ENCODE data around the gene OPRM1. TPM values are rescaled to one million over a fixed set of nuclear protein-coding genes. Genes with fewer than 3 reads are reported as not detected.

Gene OPRM1
- total and polyA plus RNA-seq, 9 donors, result not detected

DNA sequence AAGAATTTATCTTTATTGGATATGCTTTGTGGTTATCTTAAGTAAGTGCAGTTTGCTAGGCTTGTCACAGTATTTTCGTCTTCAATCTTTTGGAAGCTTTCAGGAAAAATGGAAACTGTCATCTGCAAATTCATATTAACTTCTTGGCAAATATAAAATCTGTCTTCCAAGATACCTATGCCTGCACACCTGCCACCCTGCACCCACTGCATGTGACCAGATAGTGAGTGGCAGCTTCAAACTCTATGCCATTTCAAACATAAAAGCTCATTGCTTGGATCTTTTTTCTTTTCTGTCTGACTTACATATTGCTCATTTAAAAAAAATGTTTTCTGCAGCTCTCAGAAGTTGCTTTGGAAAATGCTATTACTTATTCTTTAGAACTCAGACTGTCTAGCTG, 14.1 kb downstream of the OPRM1 start:
- DNase-seq, result no peak
- Histone ChIP-seq H3K9me3 (no peaks in the 10 kb centered on the region), H3K27me3 (no peaks in the 10 kb centered on the region), H3K4me1 (ENCODE audit: insufficient read depth) (no peaks in the 10 kb centered on the region), H3K4me3 (no peak overlapping the region), H3K27ac (no peak overlapping the region), H3K36me3 (no peaks in the 10 kb centered on the region)
- no peak for TF ChIP-seq EP300 (IDR thresholded peaks at IDR 0.05)
- TF ChIP-seq, protein P1, sequence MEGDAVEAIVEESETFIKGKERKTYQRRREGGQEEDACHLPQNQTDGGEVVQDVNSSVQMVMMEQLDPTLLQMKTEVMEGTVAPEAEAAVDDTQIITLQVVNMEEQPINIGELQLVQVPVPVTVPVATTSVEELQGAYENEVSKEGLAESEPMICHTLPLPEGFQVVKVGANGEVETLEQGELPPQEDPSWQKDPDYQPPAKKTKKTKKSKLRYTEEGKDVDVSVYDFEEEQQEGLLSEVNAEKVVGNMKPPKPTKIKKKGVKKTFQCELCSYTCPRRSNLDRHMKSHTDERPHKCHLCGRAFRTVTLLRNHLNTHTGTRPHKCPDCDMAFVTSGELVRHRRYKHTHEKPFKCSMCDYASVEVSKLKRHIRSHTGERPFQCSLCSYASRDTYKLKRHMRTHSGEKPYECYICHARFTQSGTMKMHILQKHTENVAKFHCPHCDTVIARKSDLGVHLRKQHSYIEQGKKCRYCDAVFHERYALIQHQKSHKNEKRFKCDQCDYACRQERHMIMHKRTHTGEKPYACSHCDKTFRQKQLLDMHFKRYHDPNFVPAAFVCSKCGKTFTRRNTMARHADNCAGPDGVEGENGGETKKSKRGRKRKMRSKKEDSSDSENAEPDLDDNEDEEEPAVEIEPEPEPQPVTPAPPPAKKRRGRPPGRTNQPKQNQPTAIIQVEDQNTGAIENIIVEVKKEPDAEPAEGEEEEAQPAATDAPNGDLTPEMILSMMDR (IDR thresholded peaks at IDR 0.05), result no peak
- TF ChIP-seq POLR2A (IDR thresholded peaks at IDR 0.05), result no peak
- 14 to 32% (median 16%) methylated on average over 1 of the region's 1 CpG for WGBS, 3 donors
- intact Hi-C loops (cut with DNase I), result no loop called here

DNA sequence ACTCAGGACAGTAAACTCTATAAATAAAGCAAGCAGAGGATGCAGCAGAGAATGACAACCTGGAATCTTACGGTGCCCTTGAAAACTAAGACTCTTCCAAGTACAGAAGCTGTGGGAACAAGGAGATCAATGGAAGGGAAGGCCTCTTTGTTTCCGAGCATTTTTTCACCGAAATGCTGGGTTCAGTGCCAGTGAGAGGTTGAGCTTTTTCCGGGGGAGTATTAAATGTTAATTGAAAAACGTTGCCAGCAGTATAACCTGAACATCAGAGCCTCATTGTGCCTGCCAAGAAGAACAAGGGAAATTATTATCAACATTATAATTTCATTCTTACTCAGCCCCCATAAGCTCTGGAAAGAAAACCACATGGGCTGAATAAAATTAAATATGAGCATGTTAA, 17.5 kb downstream of the OPRM1 start:
- 6 to 12% (median 7%) methylated on average over 5 of the region's 5 CpGs for WGBS, 3 donors
- H3K4me1 ChIP-seq (ENCODE audit: insufficient read depth), result no peaks in the 10 kb centered on the region

DNA sequence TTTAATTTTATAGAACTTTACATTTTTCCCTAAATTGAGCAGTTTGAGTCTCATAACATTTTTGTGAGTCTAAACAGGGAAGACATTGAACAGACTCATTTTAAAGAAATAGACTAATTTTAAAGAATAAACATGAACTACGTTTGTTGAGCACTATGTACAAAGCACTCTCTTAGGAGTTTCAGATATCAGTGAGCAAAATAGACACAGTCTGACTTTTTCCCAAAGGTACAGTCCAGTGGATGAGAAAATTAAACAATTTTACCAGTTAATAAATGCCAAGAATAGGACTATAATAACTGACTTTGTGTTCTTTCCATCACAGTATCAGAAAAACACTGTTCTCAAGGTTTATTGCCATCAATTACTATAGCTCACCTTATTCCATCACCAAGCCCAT, 18.1 kb downstream of the OPRM1 start:
- Histone ChIP-seq H3K27me3 (no peaks in the 10 kb centered on the region), H3K4me1 (ENCODE audit: insufficient read depth) (no peaks in the 10 kb centered on the region), H3K27ac (no peak overlapping the region), H3K36me3 (no peaks in the 10 kb centered on the region), H3K9me3 (no peaks in the 10 kb centered on the region), H3K4me3 (no peak overlapping the region)
- WGBS, 3 donors, result 8 to 18% (median 13%) methylated on average over 1 of the region's 1 CpG
- TF ChIP-seq POLR2A (IDR thresholded peaks at IDR 0.05), result no peak
- TF ChIP-seq, protein P1 (IDR thresholded peaks at IDR 0.05), result no peak
- DNase-seq, result no peak
- intact Hi-C loops (cut with DNase I), result no loop called here

More for the DNA sequence above, 17.5 kb downstream of the OPRM1 start:
- intact Hi-C loops (cut with DNase I), result no loop called here
- Histone ChIP-seq H3K9me3 (no peaks in the 10 kb centered on the region), H3K4me3 (no peak overlapping the region), H3K27me3 (no peaks in the 10 kb centered on the region), H3K36me3 (no peaks in the 10 kb centered on the region), H3K27ac (no peak overlapping the region)
- no peak for DNase-seq
- TF ChIP-seq EP300 (IDR thresholded peaks at IDR 0.05) (no peak), POLR2A (IDR thresholded peaks at IDR 0.05) (no peak)
- TF ChIP-seq, protein P1 (IDR thresholded peaks at IDR 0.05), result no peak

DNA sequence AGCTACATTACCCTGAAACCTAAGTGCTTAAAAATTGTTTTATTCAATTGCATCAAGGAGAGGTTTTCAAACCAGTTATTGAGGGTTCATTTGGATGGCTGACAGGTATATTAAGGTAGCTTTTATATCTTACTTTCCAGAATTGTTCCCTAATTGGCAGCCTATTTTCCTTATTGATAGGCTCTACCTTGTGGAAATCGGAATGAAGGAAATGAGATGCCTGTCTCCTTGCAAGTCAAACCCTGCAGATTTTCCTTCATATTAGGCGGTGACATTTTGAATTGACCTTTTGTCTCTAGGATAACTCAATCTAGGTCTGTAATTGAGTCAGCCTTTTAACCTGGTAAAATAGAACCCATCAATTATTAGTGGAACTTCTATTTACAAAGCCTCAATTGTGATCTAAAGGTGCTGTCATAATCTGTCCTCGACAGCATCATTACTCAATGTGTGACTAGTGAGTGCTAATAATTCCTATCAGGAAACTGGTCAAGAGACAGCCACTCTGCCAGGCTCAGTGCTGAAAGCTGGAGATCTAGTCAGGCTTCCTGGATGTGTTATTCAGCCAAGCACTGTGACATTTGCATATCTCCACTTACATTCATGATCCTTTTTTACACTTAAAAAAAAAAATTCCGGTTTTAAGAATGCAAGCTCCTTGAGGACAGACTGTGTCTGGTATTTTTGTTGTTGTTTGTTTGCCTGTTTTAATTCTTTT, 20.1 kb downstream of the OPRM1 start:
- intact Hi-C loops (cut with DNase I), result no loop called here

More for the DNA sequence above, 20.1 kb downstream of the OPRM1 start:
- TF ChIP-seq, protein P1 (IDR thresholded peaks at IDR 0.05), result no peak
- TF ChIP-seq EP300 (IDR thresholded peaks at IDR 0.05), result no peak
- TF ChIP-seq POLR2A (IDR thresholded peaks at IDR 0.05), result no peak
- Histone ChIP-seq H3K27ac (no peak overlapping the region), H3K4me3 (no peak overlapping the region), H3K36me3 (no peaks in the 10 kb centered on the region), H3K9me3 (no peaks in the 10 kb centered on the region), H3K4me1 (ENCODE audit: insufficient read depth) (no peaks in the 10 kb centered on the region), H3K27me3 (no peaks in the 10 kb centered on the region)
- WGBS, 3 donors, result 81 to 89% (median 82%) methylated on average over 4 of the region's 4 CpGs
- no peak for DNase-seq

All from ovary (tissue), 9 donors.